Keratinocyte (primary cell): ENCODE measurements around the gene NEGR1.

Source experiments
- EZH2 ChIP-seq: IDR thresholded peaks from one replicate; pipeline ENCODE4 v1.6.1; 2012; ENCODE audit warnings: inconsistent platforms, mild to moderate bottlenecking, low read length, moderate library complexity
- TF ChIP-seq, protein P1 (sequence below), 3 experiments: IDR thresholded peaks in 1 of 3; conservative IDR thresholded peaks in 1 of 3; optimal IDR thresholded peaks in 1 of 3; 2 replicates in 2 of 3; 3 replicates in 1 of 3; pipeline versions ENCODE3 to v1.5.1; 2011; ENCODE audit warnings: low read length in 3 of 3, mild to moderate bottlenecking in 3 of 3, moderate library complexity in 2 of 3, control low read depth in 1 of 3, inconsistent platforms in 1 of 3; ENCODE audit not compliant: insufficient read depth in 2 of 3; ENCODE audit errors: extremely low read depth in 1 of 3

DNA sequence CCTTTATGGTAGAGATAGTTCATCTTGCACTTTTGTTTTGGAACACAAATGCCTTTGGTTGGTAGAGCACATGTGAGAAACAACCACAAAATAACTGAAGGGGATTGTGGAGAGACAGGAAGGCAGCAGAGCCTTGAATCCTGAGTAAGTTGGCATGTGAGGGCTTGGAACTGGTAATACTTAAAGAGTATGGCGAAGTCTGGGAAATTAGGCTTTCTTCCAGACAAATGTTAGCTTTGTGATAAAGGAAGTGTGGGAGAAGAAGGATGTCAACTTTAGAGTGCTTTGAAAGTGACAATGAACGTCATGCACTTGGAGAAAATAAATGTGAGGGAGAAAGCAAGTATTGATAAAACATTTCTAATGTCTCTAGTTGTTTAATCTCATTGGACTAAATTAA lies 725.2 kb downstream of the NEGR1 start:
- TF ChIP-seq, protein P1, sequence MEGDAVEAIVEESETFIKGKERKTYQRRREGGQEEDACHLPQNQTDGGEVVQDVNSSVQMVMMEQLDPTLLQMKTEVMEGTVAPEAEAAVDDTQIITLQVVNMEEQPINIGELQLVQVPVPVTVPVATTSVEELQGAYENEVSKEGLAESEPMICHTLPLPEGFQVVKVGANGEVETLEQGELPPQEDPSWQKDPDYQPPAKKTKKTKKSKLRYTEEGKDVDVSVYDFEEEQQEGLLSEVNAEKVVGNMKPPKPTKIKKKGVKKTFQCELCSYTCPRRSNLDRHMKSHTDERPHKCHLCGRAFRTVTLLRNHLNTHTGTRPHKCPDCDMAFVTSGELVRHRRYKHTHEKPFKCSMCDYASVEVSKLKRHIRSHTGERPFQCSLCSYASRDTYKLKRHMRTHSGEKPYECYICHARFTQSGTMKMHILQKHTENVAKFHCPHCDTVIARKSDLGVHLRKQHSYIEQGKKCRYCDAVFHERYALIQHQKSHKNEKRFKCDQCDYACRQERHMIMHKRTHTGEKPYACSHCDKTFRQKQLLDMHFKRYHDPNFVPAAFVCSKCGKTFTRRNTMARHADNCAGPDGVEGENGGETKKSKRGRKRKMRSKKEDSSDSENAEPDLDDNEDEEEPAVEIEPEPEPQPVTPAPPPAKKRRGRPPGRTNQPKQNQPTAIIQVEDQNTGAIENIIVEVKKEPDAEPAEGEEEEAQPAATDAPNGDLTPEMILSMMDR (optimal IDR thresholded peaks at IDR 0.05 in 1 of 3, IDR thresholded peaks at IDR 0.05 in 1 of 3, conservative IDR thresholded peaks at IDR 0.05 in 1 of 3; ENCODE audit: extremely low read depth in 1 of 3, insufficient read depth in 2 of 3, low read length in 3 of 3): no peak
- TF ChIP-seq EZH2: no peak
